Measurements from ENCODE around the gene PWP2.
"Not testable (repeated sequence)": the region's sequence is repeated elsewhere in the genome, so short reads cannot be mapped to it uniquely, and the experiment has no call there.

Gene PWP2

GRCh38 chr21:44083631-44084291 lies 23.4 kb upstream of the PWP2 start:
- DNase-seq (ENCODE audit: low spot score): no peak

GRCh38 chr21:44084496-44085241 lies 22.5 kb upstream of the PWP2 start:
- DNase-seq (ENCODE audit: low spot score): no peak

- DNase-seq (ENCODE audit: low spot score): no peak
Observed at GRCh38 chr21:44085491-44086321, 21.5 kb upstream of the PWP2 start.

- DNase-seq (ENCODE audit: low spot score): no peak
Observed at GRCh38 chr21:44086636-44087425, 20.4 kb upstream of the PWP2 start.

DNA sequence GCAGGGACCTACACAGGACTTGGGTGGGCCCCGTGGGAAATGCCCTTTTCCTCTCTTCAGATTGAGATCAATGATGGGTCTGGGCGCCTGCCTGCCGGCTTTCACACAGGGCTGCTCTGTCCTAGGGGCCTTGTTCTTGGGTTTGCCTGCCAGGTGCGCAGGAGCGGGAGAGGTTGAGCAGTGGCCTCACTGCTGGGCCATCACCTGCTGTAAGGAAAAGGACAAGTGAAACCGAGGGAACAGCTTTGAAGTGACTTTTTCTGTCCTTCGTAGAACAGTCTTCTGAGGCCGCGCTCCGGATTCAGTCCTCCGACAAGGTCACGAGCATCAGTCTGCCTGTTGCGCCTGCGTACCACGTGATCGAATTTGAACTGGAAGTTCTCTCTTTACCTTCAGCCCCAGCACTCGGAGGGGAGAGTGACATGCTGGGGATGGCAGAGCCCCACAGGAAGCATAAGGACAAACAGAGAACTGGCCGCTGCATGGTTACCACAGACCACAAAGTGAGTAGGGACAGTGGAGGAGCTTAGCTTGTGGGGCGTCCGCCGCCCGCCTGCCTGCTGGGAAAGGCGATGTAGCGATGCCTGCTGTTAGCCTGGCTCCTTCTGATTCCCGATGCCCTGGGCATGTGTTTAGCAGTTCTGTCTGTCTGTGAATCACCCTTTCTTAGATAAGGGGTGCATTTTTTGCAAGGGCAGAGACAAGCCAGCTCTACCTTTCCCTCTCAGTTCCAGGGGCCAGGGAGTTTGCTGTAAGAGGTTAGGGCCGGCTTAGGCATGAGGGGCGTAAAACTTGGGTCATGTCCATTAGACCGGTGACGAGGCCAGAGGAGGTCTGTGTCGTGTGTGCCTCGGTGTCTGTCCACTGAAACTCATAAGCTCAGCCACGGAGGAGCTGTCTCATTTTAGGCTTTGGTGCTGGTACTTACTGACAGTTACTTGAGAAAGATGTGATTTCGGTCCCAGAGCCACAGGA lies 19.5 kb upstream of the PWP2 start:
- DNase-seq (ENCODE audit: low spot score): no peak

DNA sequence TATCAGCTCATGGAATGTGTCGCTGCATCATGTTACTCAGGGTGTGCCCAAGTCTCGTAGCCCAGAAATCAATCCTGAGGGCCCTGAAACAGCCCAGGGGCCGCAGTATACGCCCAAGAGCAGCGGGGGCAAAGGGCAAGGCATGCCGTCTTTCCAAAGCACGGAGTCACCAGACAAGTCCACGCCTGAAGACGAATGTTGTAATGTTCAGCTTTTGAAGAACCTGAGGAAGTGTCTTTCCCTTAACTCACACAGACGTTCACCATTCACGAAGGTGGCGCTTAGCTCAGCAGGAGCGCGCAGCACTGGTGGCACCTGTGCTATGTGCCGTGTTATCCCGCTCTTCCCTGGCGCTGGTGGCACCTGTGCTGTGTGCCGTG lies 18.8 kb upstream of the PWP2 start:
- DNase-seq (ENCODE audit: low spot score): no peak

DNA sequence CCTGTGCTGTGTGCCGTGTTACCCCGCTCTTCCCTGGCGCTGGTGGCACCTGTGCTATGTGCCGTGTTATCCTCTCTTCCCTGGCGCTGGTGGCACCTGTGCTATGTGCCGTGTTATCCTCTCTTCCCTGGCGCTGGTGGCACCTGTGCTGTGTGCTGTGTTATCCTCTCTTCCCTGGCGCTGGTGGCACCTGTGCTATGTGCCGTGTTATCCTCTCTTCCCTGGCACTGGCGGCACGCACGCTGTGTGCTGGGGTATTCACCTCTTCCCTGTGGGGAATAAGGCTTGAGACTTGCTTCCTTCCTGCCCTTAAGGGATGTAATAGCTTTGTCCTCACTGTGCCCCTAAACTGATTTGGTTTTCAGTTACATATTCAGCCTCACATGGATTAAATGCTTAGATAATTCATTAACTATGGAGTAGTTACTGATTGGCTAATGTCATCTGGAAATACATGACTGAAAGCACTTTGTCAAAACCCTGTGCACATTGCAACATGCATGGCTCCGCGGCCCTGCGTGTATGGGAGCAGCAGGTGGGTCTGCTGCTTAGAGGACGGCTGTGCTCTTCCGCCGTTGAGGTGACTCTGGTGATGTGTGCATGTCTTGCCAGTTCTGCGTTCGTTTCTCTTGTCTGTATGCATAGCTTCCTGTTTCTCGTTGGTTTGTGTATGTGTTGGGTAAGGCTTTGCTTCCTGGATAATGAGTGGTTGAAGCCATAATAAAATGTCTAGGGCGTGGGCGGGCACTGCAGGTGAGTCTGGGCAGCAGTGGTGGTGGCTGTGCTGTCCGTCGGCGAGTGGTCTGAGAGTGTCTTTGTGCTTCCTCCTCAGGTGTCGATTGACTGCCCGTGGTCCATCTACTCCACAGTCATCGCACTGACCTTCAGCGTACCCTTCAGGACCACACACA lies 17.9 kb upstream of the PWP2 start:
- DNase-seq (ENCODE audit: low spot score): no peak

GRCh38 chr21:44090325-44090724 lies 16.9 kb upstream of the PWP2 start:
- no peak for DNase-seq (ENCODE audit: low spot score)

DNA sequence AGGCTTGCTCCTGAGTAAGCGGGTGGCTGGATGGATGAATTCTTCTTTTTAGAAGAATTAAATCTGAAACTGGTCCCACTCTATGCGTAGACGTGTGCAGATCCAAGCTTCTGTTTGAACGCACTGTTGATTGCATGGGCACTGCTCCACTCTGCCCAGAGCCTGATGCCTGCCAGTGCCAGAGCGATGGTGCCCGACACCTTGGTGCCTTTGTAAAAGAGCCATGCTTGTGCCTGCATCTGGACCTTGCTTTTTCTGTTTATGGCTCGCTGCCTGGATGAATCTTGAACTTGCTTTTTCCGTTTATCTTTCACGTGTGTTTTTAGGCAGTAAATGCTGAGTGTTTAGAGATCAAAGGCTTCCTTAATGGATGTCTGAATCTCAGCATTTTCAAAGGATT lies 15.0 kb upstream of the PWP2 start:
- DNase-seq (ENCODE audit: low spot score): no peak

DNA sequence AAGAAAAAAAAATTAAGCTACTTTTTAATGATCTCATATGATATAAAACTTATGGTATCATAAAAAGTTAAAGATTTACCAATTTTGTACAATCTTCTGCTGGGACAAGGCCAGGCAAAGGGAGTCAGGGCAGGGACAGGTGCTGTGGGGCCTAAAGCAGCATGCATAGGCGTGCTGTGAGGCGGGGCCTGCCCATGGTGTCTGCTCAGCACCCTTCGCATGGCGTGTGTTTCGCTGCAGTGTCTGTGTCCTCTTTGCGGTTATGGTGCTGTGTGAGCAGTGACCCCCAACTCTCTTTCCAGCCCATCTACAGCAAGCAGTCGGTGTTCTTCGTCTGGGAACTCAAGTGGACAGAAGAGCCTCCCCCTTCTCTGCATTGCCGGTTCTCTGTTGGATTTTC lies 13.4 kb upstream of the PWP2 start:
- DNase-seq (ENCODE audit: low spot score): no peak

GRCh38 chr21:44094832-44095231 lies 12.4 kb upstream of the PWP2 start:
- DNase-seq (ENCODE audit: low spot score): no peak

DNA sequence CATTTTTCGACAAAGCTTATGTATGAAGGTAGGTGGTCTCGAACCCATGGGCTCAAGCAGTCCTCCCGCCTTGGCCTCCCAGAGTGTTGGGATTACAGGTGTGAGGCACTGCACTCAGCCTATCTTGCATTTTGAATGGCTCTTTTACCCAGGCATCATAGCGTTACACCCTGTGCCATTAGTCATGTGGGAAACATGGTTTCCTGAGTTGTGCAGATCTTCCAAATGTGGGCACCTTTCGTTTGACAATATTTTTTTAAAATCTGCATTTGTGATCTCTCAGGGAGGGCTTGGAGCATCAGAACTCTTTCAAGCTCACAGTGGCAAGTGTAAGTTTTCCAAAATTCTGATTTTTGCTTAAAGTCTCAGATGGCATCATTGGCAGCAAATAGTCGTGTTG lies 8.7 kb upstream of the PWP2 start:
- not testable (repeated sequence) for DNase-seq (ENCODE audit: low spot score)

GRCh38 chr21:44098964-44099363 lies 8.2 kb upstream of the PWP2 start:
- DNase-seq (ENCODE audit: low spot score): not testable (repeated sequence)

GRCh38 chr21:44107589-44107988 lies 390 bp downstream of the PWP2 start:
- not testable (repeated sequence) for DNase-seq (ENCODE audit: low spot score)

DNA sequence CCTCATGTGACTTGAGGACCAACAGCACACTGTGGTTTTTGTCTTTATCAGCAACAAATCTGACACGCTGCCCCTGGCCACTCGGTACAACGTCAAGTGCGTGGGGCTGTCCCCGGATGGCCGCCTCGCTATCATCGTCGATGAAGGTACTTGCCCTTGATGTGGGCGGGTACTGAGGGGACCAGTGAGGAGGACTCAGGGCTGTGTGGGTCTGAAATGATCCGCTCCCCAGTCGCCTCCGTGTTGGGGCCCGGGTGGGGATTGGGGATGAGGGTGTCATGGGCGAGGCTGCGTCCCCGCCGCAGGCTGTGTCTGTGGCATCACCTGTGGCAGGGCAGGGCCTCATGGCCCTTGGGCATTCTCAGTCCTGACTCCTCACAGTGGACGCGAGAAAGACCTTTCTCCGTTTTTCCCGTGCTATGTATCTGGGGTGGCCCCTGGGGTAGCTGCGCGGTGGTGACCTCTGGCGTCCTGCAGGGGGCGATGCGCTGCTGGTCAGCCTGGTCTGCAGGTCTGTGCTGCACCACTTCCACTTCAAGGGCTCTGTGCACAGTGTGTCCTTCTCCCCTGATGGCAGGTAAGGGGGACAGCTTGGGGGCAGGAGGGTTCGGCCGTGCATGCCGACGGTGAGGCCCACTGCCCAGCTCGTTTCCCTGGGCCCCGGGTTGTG lies 6.6 kb downstream of the PWP2 start:
- not testable (repeated sequence) for DNase-seq (ENCODE audit: low spot score)

GRCh38 chr21:44122131-44122530 lies 14.9 kb downstream of the PWP2 start:
- DNase-seq (ENCODE audit: low spot score): not testable (repeated sequence)

GRCh38 chr21:44127827-44128226 lies 20.6 kb downstream of the PWP2 start:
- DNase-seq (ENCODE audit: low spot score): not testable (repeated sequence)

DNA sequence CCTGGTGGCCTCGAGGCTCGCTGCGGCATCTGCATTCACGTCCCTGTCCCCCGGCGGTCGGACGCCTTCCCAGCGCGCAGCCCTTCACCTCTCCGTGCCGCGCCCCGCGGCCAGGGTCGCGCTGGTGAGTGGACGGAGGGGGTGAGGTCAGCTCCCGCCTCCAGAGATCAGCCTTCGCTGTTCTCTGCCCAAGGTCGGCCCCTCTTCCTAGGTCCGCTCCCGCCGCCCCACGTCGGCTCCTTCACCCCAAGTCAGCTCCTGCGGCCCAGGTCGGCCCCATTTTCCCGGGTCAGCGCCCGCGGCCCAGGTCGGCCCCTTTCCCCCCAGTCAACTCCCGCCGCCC lies 26.5 kb downstream of the PWP2 start:
- DNase-seq (ENCODE audit: low spot score): not testable (repeated sequence)

DNA sequence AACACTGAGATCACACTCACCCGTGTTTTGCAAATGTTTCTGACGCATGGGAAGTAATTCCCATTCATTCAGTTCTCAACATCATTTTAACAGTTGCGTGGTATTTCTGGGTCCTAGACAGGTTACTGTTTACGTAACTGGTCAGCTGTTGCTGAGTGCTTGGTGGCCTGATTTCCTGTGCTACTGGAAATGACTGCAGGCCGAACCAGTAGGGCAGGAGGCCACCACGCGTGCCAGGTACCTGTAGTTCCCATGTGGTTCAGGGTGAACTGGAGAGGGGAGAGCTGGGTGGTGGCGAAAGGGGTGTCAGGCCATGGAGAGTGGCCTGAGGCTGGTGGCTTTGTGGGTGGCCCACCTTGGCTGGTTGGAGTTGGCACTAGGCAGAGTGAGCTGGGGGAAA lies 27.5 kb downstream of the PWP2 start:
- not testable (repeated sequence) for DNase-seq (ENCODE audit: low spot score)

All from AG08395 (cell line).